Measurements from ENCODE around the gene ABCA1.
A peak's percentile ranks its signal among the peaks of the same experiment; 100 is the strongest.

Gene ABCA1

DNA sequence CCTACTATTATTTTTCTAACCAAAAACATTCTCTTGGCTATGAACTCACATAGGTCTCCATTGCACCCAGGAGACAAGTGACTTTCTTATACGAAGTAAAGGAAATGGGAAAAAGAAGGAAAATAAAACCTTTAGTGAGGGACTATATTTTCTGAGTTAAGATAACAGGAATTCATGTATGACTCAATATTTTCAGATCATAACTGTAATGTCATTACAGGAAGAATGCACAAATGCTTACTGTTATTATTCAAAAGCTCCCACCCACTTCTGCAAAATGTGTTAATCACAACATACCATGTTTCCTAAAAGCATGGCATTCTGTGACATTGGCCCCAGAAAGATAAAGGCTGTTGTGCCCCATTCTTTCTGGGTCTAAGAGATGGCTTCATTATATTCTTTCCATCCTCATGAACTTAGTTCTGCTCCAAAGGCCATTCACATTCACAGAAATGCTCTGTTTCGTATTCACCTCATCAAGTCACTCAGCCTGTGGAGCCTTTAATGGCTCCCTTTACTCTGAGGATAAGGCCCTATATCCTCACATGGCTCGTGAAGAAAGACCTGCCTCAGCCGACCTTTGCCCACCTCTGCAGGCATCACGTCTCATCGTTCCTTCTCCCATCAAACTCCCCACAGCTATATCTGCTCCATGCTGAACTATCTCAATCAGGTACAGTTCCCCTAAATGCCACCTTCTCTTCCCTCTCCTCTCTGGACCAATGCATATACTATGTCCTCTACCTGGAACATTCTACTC lies 77.0 kb downstream of the ABCA1 start:
- DNase-seq (ENCODE audit: low read depth, low spot score): no peak
- H3K27ac ChIP-seq: peak overlapping the region; percentile 33

DNA sequence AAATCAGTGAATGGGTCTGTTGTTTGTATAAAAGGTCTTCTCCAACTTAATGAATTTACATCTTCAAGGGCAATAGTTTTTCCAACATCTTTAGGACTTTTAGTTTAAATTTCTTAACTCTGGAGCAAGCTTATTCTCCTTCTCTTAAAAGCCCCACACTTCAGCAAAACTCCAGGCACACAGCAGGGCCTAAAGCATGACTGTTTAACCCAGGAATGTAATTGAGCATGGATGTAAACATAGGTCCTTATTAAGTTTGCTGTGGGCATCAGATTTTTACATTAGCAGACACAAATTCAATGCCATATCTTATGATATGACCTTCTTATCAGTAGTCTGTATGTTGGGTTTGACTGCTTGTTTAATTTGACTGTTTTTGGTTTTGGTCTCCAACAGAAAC lies 78.9 kb downstream of the ABCA1 start:
- no peak for DNase-seq (ENCODE audit: low read depth, low spot score)
- H3K27ac ChIP-seq: no peak overlapping the region

DNA sequence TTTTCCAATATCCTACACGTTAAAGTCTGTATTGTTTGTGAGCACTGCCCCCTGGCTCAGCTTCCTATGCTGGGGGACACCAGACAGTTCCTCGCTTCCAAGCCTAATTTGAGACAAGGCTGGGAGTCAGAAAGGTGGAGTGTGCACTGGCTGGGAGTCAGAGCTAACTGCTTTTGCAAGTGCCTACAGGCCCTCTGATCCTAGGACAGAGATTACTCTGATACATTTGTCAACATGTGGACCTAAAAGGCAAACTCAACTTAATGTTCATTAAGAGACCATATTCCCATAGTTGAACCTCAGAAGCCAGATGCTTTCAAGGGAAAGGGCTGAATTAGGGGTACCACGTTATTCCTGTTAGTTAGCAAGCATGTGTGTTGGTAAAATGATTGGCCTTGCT lies 83.2 kb downstream of the ABCA1 start:
- H3K27ac ChIP-seq: no peak overlapping the region
- DNase-seq (ENCODE audit: low read depth, low spot score): no peak

DNA sequence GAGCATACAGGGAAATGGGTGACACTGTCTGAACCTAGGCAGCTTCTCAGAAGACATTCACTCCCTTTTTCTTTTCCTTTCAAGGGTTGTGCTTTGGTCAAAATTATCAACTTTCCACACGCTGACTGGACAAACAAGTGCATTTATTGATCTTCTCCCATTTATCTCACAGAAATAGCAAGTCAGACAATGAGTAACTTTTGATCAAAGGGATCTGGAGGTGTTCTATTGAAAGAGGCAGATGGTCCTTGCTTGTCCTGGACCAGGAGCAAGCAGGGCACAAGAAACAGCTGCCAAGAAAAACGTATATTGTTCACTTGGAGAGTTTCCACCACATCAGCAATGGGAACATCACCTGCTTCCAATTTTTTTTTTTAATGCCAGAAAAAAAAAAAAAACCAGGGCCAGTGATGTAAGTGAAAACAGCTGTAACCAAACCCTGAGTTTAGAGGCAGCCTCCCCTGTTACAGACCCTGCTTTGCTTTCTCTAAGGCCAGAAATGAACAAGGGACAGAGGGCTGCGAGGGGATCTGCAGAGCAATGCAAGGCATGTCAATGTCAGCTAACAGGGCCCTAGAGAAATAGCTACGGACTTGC lies 84.2 kb downstream of the ABCA1 start:
- no peak for DNase-seq (ENCODE audit: low read depth, low spot score)
- H3K27ac ChIP-seq: no peak overlapping the region

DNA sequence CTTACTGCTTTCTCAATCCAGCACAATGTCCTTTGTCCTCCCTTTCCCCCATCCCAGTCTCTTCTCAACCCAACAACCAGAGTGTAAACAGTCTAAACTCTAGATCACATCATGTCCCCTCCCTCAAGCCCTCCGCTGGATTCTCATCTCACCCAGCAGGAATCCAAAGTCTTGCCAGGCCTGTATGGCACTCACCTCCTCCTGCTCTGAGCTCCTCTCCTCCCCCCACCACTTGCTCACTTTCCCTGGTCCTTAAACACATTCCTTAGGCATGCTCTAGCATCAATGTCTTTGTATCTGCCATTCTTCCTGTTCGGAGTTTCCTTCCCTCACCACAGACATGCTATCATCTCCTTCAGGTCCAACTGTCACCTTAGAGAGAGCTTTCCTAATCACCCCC lies 85.3 kb downstream of the ABCA1 start:
- DNase-seq (ENCODE audit: low read depth, low spot score): no peak
- H3K27ac ChIP-seq: no peak overlapping the region

DNA sequence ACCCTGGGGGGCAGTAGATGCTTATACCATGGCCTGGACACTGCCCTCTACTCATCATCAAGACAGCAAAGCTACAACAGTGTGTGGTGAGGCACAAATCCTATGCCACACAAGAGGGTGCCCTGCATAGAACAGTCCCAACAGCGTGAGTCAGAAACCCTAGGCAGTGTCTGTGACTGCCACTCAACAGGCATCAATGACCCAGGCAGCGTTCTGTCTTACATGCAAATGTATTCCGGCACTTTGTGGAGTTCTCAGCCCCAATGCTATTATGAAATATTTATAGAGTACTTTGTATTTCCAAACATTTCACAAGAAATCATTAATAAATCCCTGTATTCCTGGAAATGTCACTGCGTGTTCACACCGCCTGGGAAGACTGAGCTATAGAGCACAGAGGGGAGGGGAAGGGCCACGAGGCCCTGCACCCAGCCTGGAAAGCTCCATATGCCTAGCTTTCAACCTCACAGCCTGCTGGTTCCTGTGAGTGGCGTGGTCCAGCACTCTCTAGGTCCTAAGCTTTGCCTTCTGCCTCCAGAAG lies 86.3 kb downstream of the ABCA1 start:
- DNase-seq (ENCODE audit: low read depth, low spot score): no peak

DNA sequence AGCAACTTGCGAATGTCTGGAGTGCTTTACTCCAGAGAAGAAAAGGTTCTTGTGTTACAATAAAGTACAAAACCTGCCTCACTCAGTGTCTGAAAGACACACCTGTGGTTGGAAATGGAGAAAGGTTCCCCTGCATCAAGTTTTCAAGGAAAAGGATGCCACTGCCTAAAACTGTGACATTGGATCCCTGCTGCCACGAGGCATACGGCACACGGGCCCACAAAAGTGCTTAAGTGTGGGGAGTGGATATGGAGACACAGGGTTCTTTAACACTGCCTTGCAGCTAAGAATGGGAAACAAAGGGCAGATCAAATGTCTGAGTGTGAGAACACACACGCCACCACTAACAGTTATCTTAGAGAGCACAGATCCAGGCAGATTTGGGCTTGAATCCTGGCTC lies 89.0 kb downstream of the ABCA1 start:
- DNase-seq (ENCODE audit: low read depth, low spot score): no peak
- H3K27ac ChIP-seq: no peak overlapping the region

More for the DNA sequence above, 86.3 kb downstream of the ABCA1 start:
- no peak overlapping the region for H3K27ac ChIP-seq

DNA sequence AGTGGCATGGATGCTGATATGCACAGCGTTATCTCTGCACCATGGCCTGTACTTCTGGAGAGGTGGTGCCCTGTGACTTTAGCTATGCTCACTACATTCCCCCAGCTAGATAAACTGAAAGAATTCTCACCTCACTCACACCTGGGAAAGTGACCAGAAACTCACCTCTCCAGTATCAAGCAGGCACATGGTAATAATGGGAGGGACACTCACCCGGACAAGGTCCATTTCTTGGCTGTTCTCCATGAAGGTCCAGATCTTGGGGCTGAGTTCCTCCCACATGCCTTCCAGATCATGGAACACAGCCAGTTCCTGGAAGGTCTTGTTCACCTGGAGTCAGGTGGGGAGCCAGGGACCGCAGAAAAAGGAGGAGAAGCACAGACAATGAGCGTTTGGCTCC lies 91.2 kb downstream of the ABCA1 start:
- no peak overlapping the region for H3K27ac ChIP-seq
- no peak for DNase-seq (ENCODE audit: low read depth, low spot score)

DNA sequence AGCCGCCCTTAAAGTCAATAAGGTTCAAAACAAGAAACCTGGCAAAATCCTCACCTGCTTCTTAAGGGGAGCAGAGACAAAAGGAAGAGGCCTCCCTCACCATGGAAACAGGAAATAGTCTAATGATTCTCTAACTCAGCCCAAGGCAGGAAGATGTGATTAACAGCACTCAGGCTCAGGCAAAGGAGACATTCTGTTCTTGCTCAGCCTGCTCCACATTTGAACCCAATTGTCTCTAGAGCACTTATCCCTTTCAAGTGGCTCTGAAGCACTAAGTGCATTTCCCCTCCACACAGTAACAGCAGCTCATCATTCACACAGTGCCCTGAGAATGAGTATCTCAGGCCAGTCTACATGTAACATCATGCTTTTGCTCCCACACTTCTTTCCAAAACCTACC lies 91.7 kb downstream of the ABCA1 start:
- no peak for DNase-seq (ENCODE audit: low read depth, low spot score)
- H3K27ac ChIP-seq: no peak overlapping the region

DNA sequence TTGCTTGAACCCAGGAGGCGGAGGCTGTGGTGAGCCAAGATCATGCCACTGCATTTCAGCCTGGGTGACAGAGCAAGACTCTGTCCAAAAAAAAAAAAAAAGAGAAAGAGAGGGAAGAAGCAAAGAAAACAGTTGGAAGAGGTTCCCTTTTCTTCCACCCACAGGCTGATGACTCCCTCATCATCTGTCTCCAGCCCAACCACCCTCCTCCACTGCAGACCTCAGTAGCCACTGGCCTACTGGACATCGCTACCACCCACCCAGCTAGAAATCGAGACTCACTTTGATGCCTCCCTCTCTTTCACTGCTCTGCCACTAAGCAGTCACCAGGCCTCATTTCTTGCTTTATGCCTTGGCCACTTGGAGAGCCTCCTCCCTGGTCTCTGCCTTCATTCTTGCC lies 92.8 kb downstream of the ABCA1 start:
- DNase-seq (ENCODE audit: low read depth, low spot score): no peak
- no peak overlapping the region for H3K27ac ChIP-seq

DNA sequence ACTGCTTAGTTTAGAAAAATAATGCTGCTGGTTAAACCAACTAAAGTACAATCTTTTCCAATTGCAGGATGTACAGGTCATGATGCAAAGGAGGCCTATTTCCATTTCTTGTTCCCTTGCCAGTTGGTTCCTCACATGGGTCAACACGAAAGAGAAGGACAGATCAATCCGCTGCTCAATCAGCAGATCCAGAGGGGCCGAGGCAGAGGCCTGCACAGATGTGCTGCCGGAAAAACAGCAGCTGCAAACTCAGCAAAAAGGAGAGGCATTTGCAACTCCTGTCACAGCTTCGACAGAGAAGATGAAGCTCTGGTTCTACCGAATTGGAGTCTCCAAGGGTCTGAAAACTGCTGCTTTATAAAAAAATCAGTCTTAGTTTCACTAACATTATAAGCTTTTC lies 94.3 kb downstream of the ABCA1 start:
- DNase-seq (ENCODE audit: low read depth, low spot score): no peak
- no peak overlapping the region for H3K27ac ChIP-seq

DNA sequence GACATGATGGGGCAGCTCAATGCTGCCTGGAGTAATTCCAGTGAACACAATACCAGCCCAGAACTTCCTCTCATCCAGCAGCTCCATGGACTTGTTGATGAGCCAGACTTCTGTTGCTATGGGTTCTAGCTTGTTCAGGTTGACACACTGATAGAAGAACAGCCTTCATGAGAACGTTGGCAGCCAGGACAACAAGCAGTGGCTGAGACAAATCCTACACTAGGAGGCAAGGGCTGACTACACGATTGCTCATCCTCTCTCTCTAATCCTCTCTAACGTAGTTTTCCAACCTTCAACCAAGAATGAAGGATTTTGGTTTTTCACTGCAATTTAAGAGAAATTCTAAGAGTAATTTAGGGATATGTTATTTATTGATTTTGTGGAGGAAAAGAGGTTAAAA lies 96.3 kb downstream of the ABCA1 start:
- peak; percentile 75 for DNase-seq (ENCODE audit: low read depth, low spot score)
- peak overlapping the region; percentile 7 for H3K27ac ChIP-seq

DNA sequence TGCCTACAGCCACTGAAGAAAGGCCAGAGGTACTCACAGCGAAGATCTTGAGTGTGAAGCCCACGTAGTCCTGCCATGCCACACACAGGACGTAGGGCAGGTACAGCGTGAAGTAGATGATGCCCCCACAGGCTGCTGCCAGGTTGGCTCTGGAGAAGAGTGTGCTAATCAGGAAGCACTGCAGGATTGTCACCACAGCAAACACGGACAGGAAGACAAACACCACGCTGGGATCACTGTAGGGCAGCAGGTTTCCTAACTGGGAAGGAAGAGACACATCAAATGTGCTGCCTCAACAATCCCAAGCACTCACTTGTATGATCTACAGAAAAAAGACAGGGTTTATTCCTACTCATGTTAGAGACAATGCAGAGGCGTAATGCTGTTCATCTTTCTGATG lies 101.0 kb downstream of the ABCA1 start:
- DNase-seq (ENCODE audit: low read depth, low spot score): no peak
- H3K27ac ChIP-seq: no peak overlapping the region

DNA sequence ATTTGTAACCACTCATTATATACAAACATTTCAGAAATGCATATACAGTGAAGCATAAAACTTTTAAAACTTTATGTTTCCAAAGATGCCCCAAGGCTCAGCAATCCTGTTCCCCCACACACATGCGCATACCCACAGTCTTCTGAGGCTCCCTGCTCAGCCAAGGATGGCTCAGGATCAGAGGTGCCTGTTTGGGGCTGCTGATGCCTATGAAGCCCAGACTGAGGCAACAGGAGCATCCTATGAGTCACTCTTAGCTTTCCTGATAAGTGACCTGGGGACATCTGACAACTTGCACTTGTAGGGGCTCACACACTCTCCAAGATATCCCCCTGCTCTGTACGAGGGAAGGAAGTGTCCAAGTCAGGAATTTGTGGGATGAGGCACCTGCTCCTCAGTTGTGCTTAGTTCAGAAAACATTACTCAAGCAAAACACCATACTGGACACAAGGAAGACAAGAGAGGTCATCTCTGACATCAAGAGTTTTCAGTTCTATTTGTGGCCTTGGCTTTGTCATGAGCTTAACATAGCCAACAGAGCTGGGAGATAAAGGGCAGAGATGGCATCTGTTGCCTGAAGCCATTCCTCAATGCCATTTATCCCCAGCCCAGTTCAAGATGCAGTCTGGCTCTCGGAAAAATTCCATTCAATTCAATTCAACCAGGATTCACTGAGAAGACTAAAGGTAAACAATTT lies 101.7 kb downstream of the ABCA1 start:
- DNase-seq (ENCODE audit: low read depth, low spot score): no peak

DNA sequence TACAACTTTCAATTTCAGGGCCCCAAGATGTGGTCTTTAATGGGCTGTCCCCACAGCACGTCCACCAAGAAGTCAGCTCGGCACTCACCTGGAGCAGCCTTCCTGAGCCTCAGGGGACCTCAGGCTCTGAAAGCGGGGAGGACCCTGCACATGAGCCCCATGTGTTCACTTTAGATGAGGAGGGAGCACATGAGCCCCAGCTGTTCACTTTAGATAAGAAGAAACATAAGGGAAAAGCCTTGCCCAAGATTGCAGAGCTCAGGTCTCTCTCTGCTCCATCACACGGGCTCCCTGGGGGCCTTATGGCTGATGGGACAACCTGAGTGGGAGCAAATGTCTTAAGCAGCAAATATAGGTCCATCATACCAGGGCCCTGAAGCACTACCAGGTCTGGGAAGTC lies 107.6 kb downstream of the ABCA1 start:
- no peak for DNase-seq (ENCODE audit: low read depth, low spot score)
- H3K27ac ChIP-seq: no peak overlapping the region

More for the DNA sequence above, 101.7 kb downstream of the ABCA1 start:
- no peak overlapping the region for H3K27ac ChIP-seq

DNA sequence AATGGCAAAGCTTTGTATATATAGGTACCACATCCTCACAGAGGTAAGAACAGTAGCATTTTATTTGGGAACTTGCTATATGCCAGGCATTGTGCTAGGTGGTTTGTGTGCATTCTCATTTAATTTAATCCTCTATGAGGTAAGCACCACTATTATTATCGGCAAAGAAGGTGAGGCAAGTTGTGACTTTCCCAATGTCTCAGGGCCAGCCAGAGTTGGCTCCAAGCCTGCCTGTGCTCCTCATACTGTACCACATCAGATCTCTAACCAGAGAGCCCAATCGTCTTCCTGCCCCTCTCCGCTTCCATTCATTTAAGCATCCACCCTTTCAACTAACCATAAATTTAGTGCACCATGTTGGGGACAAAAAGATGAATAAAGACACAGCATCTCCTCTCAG lies 108.9 kb downstream of the ABCA1 start:
- no peak overlapping the region for H3K27ac ChIP-seq
- DNase-seq (ENCODE audit: low read depth, low spot score): no peak

DNA sequence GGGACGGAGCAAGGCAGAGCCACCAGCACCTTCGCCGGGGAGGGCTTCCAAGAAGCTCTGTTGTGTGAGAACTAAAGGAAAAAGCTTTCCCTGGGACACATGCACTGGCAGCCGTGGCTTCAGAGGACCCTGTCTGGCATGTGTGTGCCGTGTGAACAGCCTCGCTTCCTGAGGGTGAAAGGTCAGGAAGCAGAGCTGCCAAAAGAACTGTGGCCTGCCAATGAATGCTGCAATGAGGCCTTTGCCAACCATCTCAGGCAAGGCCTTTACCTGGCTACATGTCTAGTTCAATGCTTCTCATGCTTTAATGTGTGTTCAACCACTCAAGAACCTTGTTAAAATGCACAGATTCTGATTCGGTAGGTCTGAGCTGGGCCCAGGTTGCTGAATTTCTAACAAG lies 110.5 kb downstream of the ABCA1 start:
- DNase-seq (ENCODE audit: low read depth, low spot score): no peak

DNA sequence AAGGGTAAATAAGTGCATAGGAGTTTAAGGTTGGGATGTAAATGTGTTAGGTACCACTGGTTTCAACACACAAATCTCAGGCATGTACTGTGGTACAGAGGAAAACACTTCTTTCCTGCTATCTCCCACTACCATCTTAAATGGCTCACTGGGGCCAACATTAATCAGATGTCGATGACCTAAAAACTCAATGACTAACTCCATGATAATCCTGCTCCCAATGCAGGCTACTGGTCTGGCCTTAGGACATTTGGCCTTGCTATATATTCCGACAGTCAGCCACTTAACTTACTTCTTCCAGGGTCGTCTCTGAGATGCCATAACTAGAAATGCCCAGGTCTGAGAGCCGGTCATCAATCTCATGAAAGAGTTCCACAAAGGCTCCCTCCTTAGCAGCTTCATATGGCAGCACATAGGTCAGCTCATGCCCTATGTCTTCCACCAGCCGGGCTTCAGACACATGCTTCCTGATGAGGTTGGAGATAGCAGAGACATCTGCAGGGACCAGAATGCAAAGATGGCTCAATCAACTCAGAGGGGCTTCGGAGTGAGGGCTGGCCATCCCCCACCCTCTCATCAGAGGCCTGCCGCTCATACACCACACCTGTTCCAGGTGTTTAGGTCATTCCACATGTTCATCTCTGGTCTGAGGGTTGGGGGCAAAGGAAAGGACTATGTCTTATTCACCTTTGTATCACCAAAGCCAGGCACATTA lies 111.9 kb downstream of the ABCA1 start:
- DNase-seq (ENCODE audit: low read depth, low spot score): no peak
- H3K27ac ChIP-seq: no peak overlapping the region

More for the DNA sequence above, 110.5 kb downstream of the ABCA1 start:
- H3K27ac ChIP-seq: no peak overlapping the region

DNA sequence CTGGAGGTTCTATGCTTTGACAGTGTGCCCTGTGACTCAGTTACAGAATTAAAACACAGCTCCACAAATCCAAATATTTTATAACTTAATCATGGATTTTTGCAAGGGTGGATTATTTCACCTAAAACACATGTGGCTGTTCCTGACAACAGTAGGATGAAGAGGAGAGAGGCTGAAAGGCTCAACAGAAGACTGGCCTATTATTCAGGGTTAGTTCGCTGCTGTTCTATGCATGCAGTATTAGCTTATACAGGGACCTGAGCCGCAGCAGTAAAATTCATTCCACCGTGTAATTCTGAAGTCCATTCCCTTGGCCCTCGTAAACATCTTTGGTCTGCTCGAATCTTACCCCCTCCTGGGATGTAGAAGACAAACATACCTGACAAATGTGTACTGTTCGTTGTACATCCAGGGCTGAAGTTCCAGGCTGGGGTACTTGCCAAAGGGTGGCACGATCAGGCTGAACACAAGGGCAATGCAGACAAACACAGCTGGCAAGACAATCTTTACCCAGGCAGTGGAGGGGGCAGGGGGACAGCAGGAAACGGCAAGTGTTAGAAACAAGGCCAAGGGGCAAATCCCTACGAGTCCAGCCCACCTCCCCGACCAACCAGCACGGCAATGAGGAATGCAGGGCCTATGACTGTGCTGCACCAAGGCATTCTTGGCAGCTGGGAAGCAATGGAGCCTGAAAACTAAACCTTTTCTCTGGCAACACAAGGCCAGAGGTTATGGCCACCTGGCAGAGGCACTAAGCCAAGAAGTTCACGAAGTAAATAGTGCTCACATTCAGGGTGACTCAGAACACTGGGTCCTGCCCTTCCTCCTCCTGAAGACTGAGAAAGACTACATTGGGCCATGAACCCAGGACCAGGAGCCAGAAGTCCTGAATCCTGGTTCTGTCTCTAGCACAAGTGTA lies 117.3 kb downstream of the ABCA1 start:
- H3K27ac ChIP-seq: peak overlapping the region; percentile 16
- no peak for DNase-seq (ENCODE audit: low read depth, low spot score)

Data from epithelial cell of prostate (primary cell).